MM.1S (cell line): ENCODE results near the gene OVOL2.

ENCODE experiments used
- DNase-seq: peaks from one replicate; pipeline ENCODE4 v3.0.0-alpha.2; 2015
- H2AFZ ChIP-seq: fragments of 300-600 bp; sonication (generic); 2 replicates; pipeline ENCODE4 v1.6.0; 2016; ENCODE audit warnings: antibody characterized with exemption, low read length
- H3F3A ChIP-seq: fragments of 300-600 bp; sonication (generic); 2 replicates; pipeline ENCODE4 v1.6.1; 2016; ENCODE audit warnings: mild to moderate bottlenecking, antibody characterized with exemption, low read length, moderate library complexity, mixed read lengths; ENCODE audit not compliant: insufficient read depth
- H3K27ac ChIP-seq: fragments of 300-600 bp; sonication (generic); 2 replicates; pipeline ENCODE4 v1.5.1; 2016; ENCODE audit warnings: mild to moderate bottlenecking, low read length
- H3K27me3 ChIP-seq: fragments of 300-600 bp; sonication (generic); replicated peaks from 2 replicates; pipeline ENCODE4 v1.6.0; 2016; ENCODE audit warnings: low read length; ENCODE audit not compliant: insufficient read depth
- H3K36me3 ChIP-seq: fragments of 300-600 bp; sonication (generic); replicated peaks from 2 replicates; pipeline ENCODE4 v1.6.1; 2016; ENCODE audit warnings: mild to moderate bottlenecking, low read length, mixed read lengths; ENCODE audit not compliant: insufficient read depth
- H3K4me1 ChIP-seq: fragments of 300-600 bp; sonication (generic); 2 replicates; pipeline ENCODE4 v1.6.1; 2016; ENCODE audit warnings: low read length, mixed read lengths
- H3K4me2 ChIP-seq: fragments of 300-600 bp; sonication (generic); 2 replicates; pipeline ENCODE4 v1.6.0; 2016; ENCODE audit warnings: low read depth, low read length
- H3K4me3 ChIP-seq: fragments of 300-600 bp; sonication (generic); 2 replicates; pipeline ENCODE4 v1.5.1; 2016; ENCODE audit warnings: low read length, mixed read lengths
- H3K79me2 ChIP-seq: fragments of 300-600 bp; sonication (generic); 2 replicates; pipeline ENCODE4 v1.6.1; 2016; ENCODE audit warnings: mixed run types, low read length, mixed read lengths
- H3K9ac ChIP-seq: fragments of 300-600 bp; sonication (generic); 2 replicates; pipeline ENCODE4 v1.6.1; 2016; ENCODE audit warnings: low read length, mixed read lengths
- H3K9me2 ChIP-seq: fragments of 300-600 bp; sonication (generic); replicated peaks from 2 replicates; pipeline ENCODE4 v1.6.1; 2016; ENCODE audit warnings: mild to moderate bottlenecking, low read length, mixed read lengths; ENCODE audit not compliant: insufficient read depth
- H3K9me3 ChIP-seq: fragments of 300-600 bp; sonication (generic); replicated peaks from 2 replicates; pipeline ENCODE4 v1.6.1; 2016; ENCODE audit warnings: mild to moderate bottlenecking, low read length, mixed read lengths; ENCODE audit not compliant: insufficient read depth
- H4K20me1 ChIP-seq: fragments of 300-600 bp; sonication (generic); 2 replicates; pipeline ENCODE4 v1.6.1; 2016; ENCODE audit warnings: mild to moderate bottlenecking, low read length, moderate library complexity, mixed read lengths; ENCODE audit not compliant: insufficient read depth
- CTCF ChIP-seq: fragments of 300-600 bp; sonication (generic); IDR thresholded peaks from 2 replicates; pipeline ENCODE4 v1.5.1; 2016; ENCODE audit warnings: antibody characterized with exemption, low read length, mixed read lengths
- EZH2 ChIP-seq: fragments of 300-600 bp; sonication (generic); optimal IDR thresholded peaks from 2 replicates; pipeline ENCODE3; 2017; ENCODE audit warnings: low read depth, mild to moderate bottlenecking, antibody characterized with exemption, low read length, mixed read lengths
- EZH2phosphoT487 ChIP-seq: fragments of 300-600 bp; sonication (generic); IDR thresholded peaks from 2 replicates; pipeline ENCODE4 v1.6.1; 2018; ENCODE audit warnings: antibody characterized with exemption, low read length

The OVOL2 gene

GRCh38 chr20:18019068-18019467 lies 38.6 kb downstream of the OVOL2 start:
- peak; percentile 25 for DNase-seq
- H3K4me3 ChIP-seq: no peak overlapping the region
- no peaks in the 10 kb centered on the region for H4K20me1 ChIP-seq
- no peak overlapping the region for H3K9ac ChIP-seq
- no peaks in the 10 kb centered on the region for H3K9me2 ChIP-seq
- no peaks in the 10 kb centered on the region for H3K9me3 ChIP-seq
- H3K27ac ChIP-seq: no peak overlapping the region
- no peak overlapping the region for H3K4me2 ChIP-seq
- no peaks in the 10 kb centered on the region for H3K4me1 ChIP-seq
- H2AFZ ChIP-seq: no peak overlapping the region
- no peaks in the 10 kb centered on the region for H3K79me2 ChIP-seq
- TF ChIP-seq EZH2 (no peak), EZH2phosphoT487 (no peak), CTCF (peak; percentile 53)
- H3K36me3 ChIP-seq: no peaks in the 10 kb centered on the region
- no peaks in the 10 kb centered on the region for H3F3A ChIP-seq
- no peaks in the 10 kb centered on the region for H3K27me3 ChIP-seq

- no peak overlapping the region for H3K4me3 ChIP-seq
- H3F3A ChIP-seq: no peaks in the 10 kb centered on the region
- no peak for TF ChIP-seq EZH2phosphoT487
- no peak for TF ChIP-seq EZH2
- no peak for TF ChIP-seq CTCF
- H3K27ac ChIP-seq: no peak overlapping the region
- no peak overlapping the region for H2AFZ ChIP-seq
- H3K4me1 ChIP-seq: no peaks in the 10 kb centered on the region
- no peaks in the 10 kb centered on the region for H4K20me1 ChIP-seq
- H3K4me2 ChIP-seq: no peak overlapping the region
- no peaks in the 10 kb centered on the region for H3K36me3 ChIP-seq
- DNase-seq: no peak
- no peaks in the 10 kb centered on the region for H3K9me2 ChIP-seq
- no peaks in the 10 kb centered on the region for H3K27me3 ChIP-seq
- no peak overlapping the region for H3K9ac ChIP-seq
- no peaks in the 10 kb centered on the region for H3K9me3 ChIP-seq
- no peaks in the 10 kb centered on the region for H3K79me2 ChIP-seq
These were observed 39.6 kb downstream of the OVOL2 start for GRCh38 chr20:18018100-18018499.

- Histone ChIP-seq H3K36me3 (no peaks in the 10 kb centered on the region), H3K4me1 (no peaks in the 10 kb centered on the region), H3K9me2 (no peaks in the 10 kb centered on the region), H3K9me3 (no peaks in the 10 kb centered on the region), H3K4me3 (no peak overlapping the region), H3K79me2 (no peaks in the 10 kb centered on the region), H3K4me2 (no peak overlapping the region), H4K20me1 (no peaks in the 10 kb centered on the region), H3K27ac (no peak overlapping the region), H3K27me3 (no peaks in the 10 kb centered on the region), H3K9ac (no peak overlapping the region), H3F3A (no peaks in the 10 kb centered on the region), H2AFZ (no peak overlapping the region)
- TF ChIP-seq EZH2phosphoT487 (no peak), EZH2 (no peak), CTCF (no peak)
- no peak for DNase-seq
These were observed 40.9 kb downstream of the OVOL2 start for GRCh38 chr20:18016772-18017171.

- Histone ChIP-seq H3K79me2 (no peaks in the 10 kb centered on the region), H3K36me3 (no peaks in the 10 kb centered on the region), H3K27me3 (no peaks in the 10 kb centered on the region), H3F3A (no peaks in the 10 kb centered on the region), H3K9me2 (no peaks in the 10 kb centered on the region), H4K20me1 (no peaks in the 10 kb centered on the region), H3K4me1 (no peaks in the 10 kb centered on the region), H3K4me3 (no peak overlapping the region), H3K27ac (no peak overlapping the region), H3K9me3 (no peaks in the 10 kb centered on the region), H2AFZ (no peak overlapping the region), H3K4me2 (no peak overlapping the region), H3K9ac (no peak overlapping the region)
- TF ChIP-seq CTCF: no peak
- TF ChIP-seq EZH2phosphoT487: no peak
- TF ChIP-seq EZH2: no peak
- no peak for DNase-seq
These were observed 43.3 kb downstream of the OVOL2 start for GRCh38 chr20:18014411-18014810.
